Type B pancreatic cell (in vitro differentiated cells): ENCODE measurements around the gene VSTM2B. TPM values are rescaled to one million over a fixed set of nuclear protein-coding genes. Genes with fewer than 3 reads are reported as not detected.

ENCODE experiments used
- DNase-seq: peaks from one replicate; pipeline ENCODE4 v3.0.0; 2021; ENCODE audit warnings: mixed read lengths; ENCODE audit not compliant: unreplicated experiment; ENCODE audit errors: extremely low spot score
- H3K27ac Mint-ChIP-seq: 2 replicates; pipeline ENCODE4 v1.8.0; 2021; ENCODE audit warnings: mild to moderate bottlenecking, mixed read lengths
- H3K27me3 Mint-ChIP-seq: 2 replicates; pipeline ENCODE4 v1.8.0; 2021; ENCODE audit warnings: mixed read lengths
- H3K36me3 Mint-ChIP-seq: 2 replicates; pipeline ENCODE4 v1.8.0; 2021; ENCODE audit warnings: mixed read lengths
- H3K4me1 Mint-ChIP-seq: one replicate; pipeline ENCODE4 v1.8.0; 2021; ENCODE audit warnings: mixed read lengths; ENCODE audit not compliant: unreplicated experiment
- H3K4me3 Mint-ChIP-seq: 2 replicates; pipeline ENCODE4 v1.8.0; 2021; ENCODE audit warnings: mild to moderate bottlenecking, mixed read lengths
- H3K9me3 Mint-ChIP-seq: 2 replicates; pipeline ENCODE4 v1.8.0; 2021; ENCODE audit warnings: mixed read lengths
- CTCF ChIP-seq: fragments of 200-600 bp; sonication (generic); conservative IDR thresholded peaks from 2 replicates; pipeline ENCODE4 v1.5.0; 2021; ENCODE audit warnings: antibody characterized with exemption, mild to moderate bottlenecking
- total RNA-seq: library from RNA; stranded (reverse); gene quantifications from 2 replicates; pipeline ENCODE4 v1.2.1, GENCODE V29; 2021; ENCODE audit warnings: low replicate concordance

The VSTM2B gene
- total RNA-seq, 1 donor from 2014 or later = 0.68 TPM

- Mint-ChIP-seq H3K27ac (no peak overlapping the region), H3K9me3 (no peaks in the 10 kb centered on the region), H3K4me1 (no peaks in the 10 kb centered on the region), H3K4me3 (no peak overlapping the region), H3K27me3 (peaks cover 87% of the 10 kb centered on the region), H3K36me3 (no peaks in the 10 kb centered on the region)
- no peak for TF ChIP-seq CTCF
- DNase-seq = no peak
Measured at GRCh38 chr19:29576761-29577648, 51.2 kb downstream of the VSTM2B start.

- H3K27me3 Mint-ChIP-seq = peaks cover 85% of the 10 kb centered on the region
- no peak for TF ChIP-seq CTCF
- no peaks in the 10 kb centered on the region for H3K36me3 Mint-ChIP-seq
- H3K4me3 Mint-ChIP-seq = no peak overlapping the region
- no peaks in the 10 kb centered on the region for H3K9me3 Mint-ChIP-seq
- H3K4me1 Mint-ChIP-seq = no peaks in the 10 kb centered on the region
- no peak overlapping the region for H3K27ac Mint-ChIP-seq
- no peak for DNase-seq
Measured at GRCh38 chr19:29577649-29577963, 51.8 kb downstream of the VSTM2B start.

- Mint-ChIP-seq H3K27me3 (peaks cover 81% of the 10 kb centered on the region), H3K27ac (no peak overlapping the region), H3K4me1 (no peaks in the 10 kb centered on the region), H3K9me3 (no peaks in the 10 kb centered on the region), H3K4me3 (no peak overlapping the region), H3K36me3 (no peaks in the 10 kb centered on the region)
- DNase-seq = no peak
- TF ChIP-seq CTCF = no peak
Measured at GRCh38 chr19:29578349-29578748, 52.6 kb downstream of the VSTM2B start.

- DNase-seq = no peak
- Mint-ChIP-seq H3K4me3 (no peak overlapping the region), H3K4me1 (peaks cover 5% of the 10 kb centered on the region), H3K36me3 (no peaks in the 10 kb centered on the region), H3K9me3 (no peaks in the 10 kb centered on the region), H3K27ac (no peak overlapping the region), H3K27me3 (peaks cover 77% of the 10 kb centered on the region)
- TF ChIP-seq CTCF = no peak
Measured at GRCh38 chr19:29579308-29579910, 53.6 kb downstream of the VSTM2B start.

GRCh38 chr19:29581398-29581797 lies 55.6 kb downstream of the VSTM2B start:
- H3K27ac Mint-ChIP-seq = no peak overlapping the region
- no peak for TF ChIP-seq CTCF
- no peaks in the 10 kb centered on the region for H3K9me3 Mint-ChIP-seq
- H3K36me3 Mint-ChIP-seq = no peaks in the 10 kb centered on the region
- H3K4me1 Mint-ChIP-seq = peaks cover 5% of the 10 kb centered on the region
- H3K4me3 Mint-ChIP-seq = no peak overlapping the region
- DNase-seq = no peak
- peaks cover 73% of the 10 kb centered on the region for H3K27me3 Mint-ChIP-seq
